Stimulated activated CD8-positive, alpha-beta memory T cell treated with anti-CD3 and anti-CD28 coated beads, Interleukin-15, amount 100 ng/mL, for 24 hours (primary cell): ENCODE data around the gene MBD3L3.
"Not testable (repeated sequence)": the region's sequence is repeated elsewhere in the genome, so short reads cannot be mapped to it uniquely, and the experiment has no call there.

Source experiments
- DNase-seq: peaks from one replicate; pipeline ENCODE4 v3.0.0-alpha.2; 2020; ENCODE audit warnings: low read depth

The MBD3L3 gene

DNA sequence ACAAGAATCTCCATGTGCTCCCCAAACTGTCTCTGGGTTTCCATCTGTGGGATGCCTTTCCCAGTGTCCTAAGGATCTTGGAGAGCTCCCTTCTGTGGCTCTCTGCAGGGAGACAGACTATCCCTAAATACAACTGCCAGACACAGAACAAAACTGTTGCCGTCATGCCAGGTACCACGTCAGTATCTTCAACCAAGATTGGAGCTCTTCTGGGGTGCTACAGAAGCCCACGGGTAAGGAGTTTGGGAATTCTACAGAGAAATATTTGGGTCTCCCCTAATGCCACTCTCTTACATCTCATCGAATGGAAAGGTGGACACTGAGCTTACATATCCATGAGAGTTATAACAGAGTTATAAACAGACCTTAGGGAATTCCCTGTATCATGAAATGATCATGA is 4.9 kb upstream of the MBD3L3 start:
- DNase-seq: no peak

- DNase-seq: not testable (repeated sequence)
These were observed 1.5 kb upstream of the MBD3L3 start for GRCh38 chr19:7059977-7060376.

DNA sequence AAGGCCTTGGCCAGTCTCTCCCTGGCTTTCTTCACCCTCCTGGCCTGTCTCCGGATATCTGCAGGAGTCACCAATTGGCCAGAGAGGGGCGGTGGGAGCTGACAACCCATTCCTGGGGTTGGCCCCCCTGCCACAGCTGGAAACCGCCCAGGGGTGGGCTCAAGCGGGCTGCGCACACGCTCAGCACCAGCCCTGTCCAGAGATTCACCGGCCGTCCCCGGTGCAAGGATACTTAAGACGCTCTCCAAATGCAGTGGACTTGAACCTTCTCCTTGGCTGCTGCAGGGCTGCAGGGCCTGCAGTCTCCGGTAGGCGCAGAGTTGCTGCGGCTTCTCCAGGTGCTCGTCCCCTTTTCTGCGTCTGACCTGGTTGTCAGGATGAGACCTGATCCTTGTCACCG is 2.1 kb downstream of the MBD3L3 start:
- DNase-seq: not testable (repeated sequence)

DNA sequence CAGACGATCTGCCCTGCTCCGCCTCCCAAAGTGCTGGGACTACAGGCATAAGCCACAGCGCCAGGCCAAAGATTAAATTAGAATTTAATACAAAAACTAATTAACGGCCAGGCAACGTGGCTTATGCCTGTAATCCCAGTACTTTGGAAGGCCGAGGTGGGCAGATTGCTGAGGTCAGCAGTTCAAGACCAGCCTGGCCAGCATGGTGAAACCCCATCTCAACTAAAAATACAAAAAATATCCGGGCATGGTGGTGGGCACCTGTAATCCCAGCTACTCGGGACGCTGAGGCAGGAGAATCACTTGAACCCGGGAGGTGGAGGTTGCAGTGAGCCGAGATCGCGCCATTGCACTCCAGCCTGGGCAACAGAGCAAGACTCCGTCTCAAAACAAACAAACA is 2.8 kb downstream of the MBD3L3 start:
- DNase-seq: not testable (repeated sequence)

DNA sequence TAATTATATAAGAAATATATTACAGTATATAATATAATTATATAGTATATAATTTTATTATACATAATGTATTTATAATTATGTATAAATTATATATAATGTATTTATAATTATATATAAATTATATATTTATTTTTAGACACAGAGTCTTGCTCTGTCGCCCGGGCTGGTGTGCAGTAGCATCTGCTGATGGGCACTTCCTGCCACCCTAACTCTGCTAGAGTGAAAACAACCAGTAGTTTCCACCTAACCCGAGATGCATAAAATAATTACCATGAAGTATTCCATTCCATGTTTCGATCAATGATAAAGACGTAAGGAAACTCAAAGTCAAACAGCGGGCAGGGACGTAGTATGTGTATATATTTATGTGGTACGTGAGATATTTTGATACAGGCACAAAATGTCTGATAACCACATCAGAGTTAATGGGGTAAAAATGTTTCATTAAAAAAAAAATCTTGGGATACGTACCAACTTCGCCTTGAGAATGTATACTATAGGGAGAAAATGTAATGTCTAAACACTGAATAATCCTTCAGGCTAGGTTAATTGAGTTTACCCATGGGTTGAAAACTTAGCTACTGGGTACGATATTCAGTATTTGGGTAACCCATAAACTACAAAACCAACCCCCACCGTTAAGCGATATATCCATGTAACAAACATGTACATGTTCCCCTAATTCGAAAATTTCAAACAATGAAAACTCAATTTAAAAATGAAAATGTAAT is 3.7 kb downstream of the MBD3L3 start:
- not testable (repeated sequence) for DNase-seq

DNA sequence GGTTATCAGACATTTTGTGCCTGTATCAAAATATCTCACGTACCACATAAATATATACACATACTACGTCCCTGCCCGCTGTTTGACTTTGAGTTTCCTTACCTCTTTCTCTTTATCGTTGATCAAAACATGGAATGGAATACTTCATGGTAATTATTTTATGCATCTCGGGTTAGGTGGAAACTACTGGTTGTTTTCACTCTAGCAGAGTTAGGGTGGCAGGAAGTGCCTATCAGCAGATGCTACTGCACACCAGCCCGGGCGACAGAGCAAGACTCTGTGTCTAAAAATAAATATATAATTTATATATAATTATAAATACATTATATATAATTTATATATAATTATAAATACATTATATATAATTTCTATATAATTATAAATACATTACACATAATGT is 5.6 kb downstream of the MBD3L3 start:
- not testable (repeated sequence) for DNase-seq

GRCh38 chr19:7051421-7051820 is 7.1 kb downstream of the MBD3L3 start:
- DNase-seq: not testable (repeated sequence)

GRCh38 chr19:7049021-7049420 is 9.5 kb downstream of the MBD3L3 start, which contains the start of gene MBD3L2:
Gene MBD3L2, plus strand, starts transcription at chr19:7049321. Its CDS starts 53 bp downstream, at chr19:7049374.
- not testable (repeated sequence) for DNase-seq

DNA sequence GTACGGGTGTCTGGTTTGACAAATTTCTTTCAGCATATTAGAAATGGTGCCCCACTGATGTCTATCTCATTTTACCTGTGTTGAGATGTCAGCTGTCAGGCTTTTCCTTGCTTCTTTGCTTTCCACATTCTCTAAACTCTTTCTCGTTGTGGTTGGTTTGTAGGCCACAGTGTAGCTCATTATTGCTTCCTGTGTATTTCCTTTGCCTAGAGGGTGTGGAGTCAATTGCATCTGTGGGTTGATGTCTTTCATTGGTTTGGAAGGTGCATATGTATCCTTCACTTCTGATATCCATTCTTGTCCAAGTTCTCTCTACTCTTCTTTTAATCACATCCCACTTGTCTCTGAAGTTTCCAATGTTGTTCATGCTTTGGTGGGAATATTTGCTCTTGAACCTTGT is 16.9 kb downstream of the MBD3L3 start:
- DNase-seq: not testable (repeated sequence)

DNA sequence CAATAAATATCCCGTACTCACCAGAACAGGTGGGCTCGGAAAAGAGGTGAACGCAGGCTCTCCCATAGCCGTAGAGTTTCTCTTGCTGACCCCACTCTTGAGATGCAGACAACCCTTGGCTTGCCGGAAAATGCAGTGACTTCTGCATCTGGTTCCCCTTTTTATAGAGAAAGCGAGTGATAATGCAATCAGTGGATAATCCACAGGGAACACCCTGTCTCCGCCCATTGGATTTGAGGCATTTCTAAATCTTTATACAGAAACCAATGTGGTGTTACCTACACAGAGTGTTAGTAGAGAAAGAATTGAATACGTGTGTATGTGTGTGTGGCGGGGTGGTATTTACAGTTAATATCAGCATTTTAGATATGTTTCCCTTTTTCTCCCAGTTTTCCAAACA is 18.4 kb downstream of the MBD3L3 start, which contains the start of gene MBD3L4:
Gene MBD3L4 (minus strand): TSS at position 101 of the 400 bp plus-strand sequence. CDS start 35 bp downstream, at position 66.
- DNase-seq: not testable (repeated sequence)

- not testable (repeated sequence) for DNase-seq
These were observed 28.2 kb downstream of the MBD3L3 start, which contains the start of gene MBD3L5 for GRCh38 chr19:7030278-7030677. Gene MBD3L5, plus strand, starts transcription at chr19:7030578. Its CDS starts 34 bp downstream, at chr19:7030612.

GRCh38 chr19:7028790-7029189 is 29.7 kb downstream of the MBD3L3 start:
- not testable (repeated sequence) for DNase-seq

GRCh38 chr19:7021331-7021730 is 37.1 kb downstream of the MBD3L3 start, which contains the start of gene MBD3L2B:
Gene MBD3L2B, minus strand, starts transcription at chr19:7021431. Its CDS starts 34 bp downstream, at chr19:7021397.
- DNase-seq: not testable (repeated sequence)

GRCh38 chr19:7018828-7019227 is 39.6 kb downstream of the MBD3L3 start:
- DNase-seq: no peak

GRCh38 chr19:7013678-7014077 is 44.8 kb downstream of the MBD3L3 start:
- DNase-seq: no peak

- DNase-seq: no peak
These were observed 47.5 kb downstream of the MBD3L3 start for GRCh38 chr19:7010722-7011593.

- no peak for DNase-seq
These were observed 50.6 kb downstream of the MBD3L3 start for GRCh38 chr19:7007859-7008258.
